Eye (tissue), 1 donor: Measurements from ENCODE around the gene STK39.
"Not testable (repeated sequence)": the region's sequence is repeated elsewhere in the genome, so short reads cannot be mapped to it uniquely, and the experiment has no call there.

Experiments
- DNase-seq: peaks from one replicate; pipeline ENCODE4 v3.0.0-alpha.2; 2015

STK39 gene

GRCh38 chr2:168247341-168248261, at the start of gene STK39:
TSS of gene STK39 (minus strand) at chr2:168247595. CDS start at chr2:168247435, 160 bp downstream.
- DNase-seq: peak; percentile 93

GRCh38 chr2:168295051-168295450, 47.7 kb upstream of the STK39 start:
- no peak for DNase-seq

GRCh38 chr2:168294409-168294808, 47.0 kb upstream of the STK39 start:
- no peak for DNase-seq

- no peak for DNase-seq
Measured at GRCh38 chr2:168293766-168294165, 46.4 kb upstream of the STK39 start.

- no peak for DNase-seq
Measured at GRCh38 chr2:168290391-168290790, 43.0 kb upstream of the STK39 start.

GRCh38 chr2:168289880-168290279, 42.5 kb upstream of the STK39 start:
- DNase-seq: no peak

GRCh38 chr2:168286535-168286934, 39.1 kb upstream of the STK39 start:
- no peak for DNase-seq

- no peak for DNase-seq
Measured at GRCh38 chr2:168278424-168278888, 31.1 kb upstream of the STK39 start.

- DNase-seq: no peak
Measured at GRCh38 chr2:168277276-168277675, 29.9 kb upstream of the STK39 start.

GRCh38 chr2:168272225-168272624, 24.8 kb upstream of the STK39 start:
- no peak for DNase-seq

GRCh38 chr2:168262926-168263325, 15.5 kb upstream of the STK39 start:
- DNase-seq: not testable (repeated sequence)

- no peak for DNase-seq
Measured at GRCh38 chr2:168256448-168256847, 9.1 kb upstream of the STK39 start.

GRCh38 chr2:168255866-168256265, 8.5 kb upstream of the STK39 start:
- no peak for DNase-seq

- no peak for DNase-seq
Measured at GRCh38 chr2:168255103-168255502, 7.7 kb upstream of the STK39 start.

GRCh38 chr2:168254158-168254935, 7.0 kb upstream of the STK39 start:
- no peak for DNase-seq

GRCh38 chr2:168253379-168253778, 6.0 kb upstream of the STK39 start:
- no peak for DNase-seq

- no peak for DNase-seq
Measured at GRCh38 chr2:168252976-168253375, 5.6 kb upstream of the STK39 start.

GRCh38 chr2:168246483-168247340, 683 bp downstream of the STK39 start:
- DNase-seq: peak; percentile 87

- DNase-seq: no peak
Measured at GRCh38 chr2:168246072-168246482, 1.3 kb downstream of the STK39 start.

GRCh38 chr2:168245074-168245825, 2.1 kb downstream of the STK39 start:
- DNase-seq: no peak

GRCh38 chr2:168244318-168244717, 3.1 kb downstream of the STK39 start:
- peak; percentile 66 for DNase-seq

- DNase-seq: no peak
Measured at GRCh38 chr2:168243061-168243460, 4.3 kb downstream of the STK39 start.
